K562 (cell line): Measurements from ENCODE around the gene DCDC2. TPM values are rescaled to one million over a fixed set of nuclear protein-coding genes. Genes with fewer than 3 reads are reported as not detected.

ENCODE experiments used
- BRF1 ChIP-seq: IDR thresholded peaks from 3 replicates; pipeline ENCODE4 v1.6.1; 2011; ENCODE audit warnings: borderline replicate concordance, mild to moderate bottlenecking; ENCODE audit not compliant: insufficient read length; ENCODE audit errors: extremely low read depth
- DPF2 ChIP-seq: fragments of 450-650 bp; IDR thresholded peaks from 2 replicates; pipeline ENCODE4 v1.6.1; 2016
- EHMT2 ChIP-seq: fragments of 450-650 bp; IDR thresholded peaks from 2 replicates; pipeline ENCODE4 v1.6.1; 2018; ENCODE audit warnings: antibody characterized with exemption
- EWSR1 ChIP-seq: fragments of 450-650 bp; IDR thresholded peaks from 2 replicates; pipeline ENCODE4 v1.6.1; 2018; ENCODE audit warnings: borderline replicate concordance, mild to moderate bottlenecking, low read depth, moderate library complexity; ENCODE audit not compliant: partially characterized antibody
- PCBP2 ChIP-seq: fragments of 200-400 bp; formaldehyde crosslinking; IDR thresholded peaks from 2 replicates; pipeline ENCODE4 v1.6.1; 2018; ENCODE audit warnings: low read length, low read depth, mild to moderate bottlenecking, moderate library complexity; ENCODE audit not compliant: poor library complexity, severe bottlenecking
- SIN3A ChIP-seq, 2 experiments: fragments of 150-350 bp in 1 of 2; IDR thresholded peaks; 2 replicates each; pipeline ENCODE4 v1.6.1; 2011 to 2016; ENCODE audit warnings: borderline replicate concordance in 2 of 2, low read depth in 2 of 2, low read length in 2 of 2, mild to moderate bottlenecking in 2 of 2, moderate library complexity in 2 of 2; ENCODE audit not compliant: control insufficient read depth in 1 of 2
- SRSF1 ChIP-seq: fragments of 200-400 bp; formaldehyde crosslinking; IDR thresholded peaks from 2 replicates; pipeline ENCODE4 v1.6.1; 2017; ENCODE audit warnings: mild to moderate bottlenecking, low read depth, low read length, moderate library complexity
- THRAP3 ChIP-seq: fragments of 450-650 bp; IDR thresholded peaks from 2 replicates; pipeline ENCODE4 v1.6.1; 2016; ENCODE audit warnings: mild to moderate bottlenecking, inconsistent platforms, borderline replicate concordance
- ZFPM2 ChIP-seq: fragments of 250-450 bp; sonication (Bioruptor Pico); IDR thresholded peaks from 2 replicates; pipeline ENCODE4 v1.5.1; 2022; ENCODE audit warnings: mild to moderate bottlenecking
- ZNF274 ChIP-seq: IDR thresholded peaks from 2 replicates; pipeline ENCODE4 v1.6.1; 2011; ENCODE audit warnings: low read depth, mild to moderate bottlenecking, low read length, moderate library complexity, borderline replicate concordance
- polyA plus RNA-seq, 8 experiments: library from polyadenylated mRNA; depleted of rRNA in 4 of 8; stranded (reverse) in 5 of 8; unstranded in 3 of 8; fragments of >200 nt; fragmentation: Nextera tagmentation in 2 of 8; fragmentation: Illumina TruSeq in 1 of 8; extraction: Ambion mirVana in 2 of 8; extraction: Trizol in 1 of 8; gene quantifications; 2 replicates each; pipeline versions ENCODE4 v1.2.1 to v1.2.3, GENCODE V29; 2011 to 2014; ENCODE audit warnings: inconsistent platforms in 1 of 8, missing spikeins in 1 of 8
- total RNA-seq, 7 experiments: library from RNA; depleted of rRNA in 6 of 7; stranded (reverse); fragments of >200 nt in 6 of 7; fragmentation: Illumina TruSeq in 2 of 7; extraction: Trizol in 2 of 7; gene quantifications; 2 replicates each; pipeline versions ENCODE4 v1.2.1 to v1.2.3, GENCODE V29; 2011 to 2021; ENCODE audit warnings: low replicate concordance in 1 of 7
- TF ChIP-seq, protein P1 (sequence below): fragments of 450-650 bp; IDR thresholded peaks from 2 replicates; pipeline ENCODE4 v1.6.1; 2016; ENCODE audit warnings: mild to moderate bottlenecking, moderate library complexity
- TF ChIP-seq, protein P2 (sequence below): fragments of 450-650 bp; IDR thresholded peaks from 2 replicates; pipeline ENCODE4 v1.6.1; 2016; ENCODE audit warnings: missing biosample characterization, missing genetic modification characterization

Gene DCDC2
- total and polyA plus RNA-seq, 9 of the 15 experiments (the other 6 are each of a cell fraction or from before 2014, with no cell fraction given) = 0.04 TPM; not detected in 8

DNA sequence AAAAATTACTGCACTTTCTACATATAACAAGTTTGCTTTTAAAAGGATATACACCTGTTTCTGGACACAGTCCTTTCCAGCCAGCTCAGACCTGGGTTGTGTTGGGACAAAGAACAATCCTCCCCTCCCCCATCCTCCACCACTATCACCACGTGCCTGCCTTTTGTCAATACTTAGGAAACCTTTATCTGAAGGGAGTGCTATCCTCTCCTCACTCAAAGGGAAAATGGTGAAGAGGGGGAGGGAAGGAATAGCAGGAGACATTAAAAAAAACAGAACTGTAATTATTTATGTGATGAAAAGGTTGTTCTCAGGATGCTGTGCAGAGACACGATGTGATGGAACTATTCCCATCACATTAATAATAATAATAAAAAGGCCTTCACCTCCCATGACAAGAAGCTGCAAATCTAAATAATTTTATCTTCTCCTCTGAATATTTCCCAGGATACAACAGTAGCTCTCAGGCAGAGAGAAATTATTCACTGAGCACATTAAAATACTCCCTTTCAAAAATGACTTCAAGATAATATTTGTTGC is 126.4 kb downstream of the DCDC2 start (continued):
- TF ChIP-seq, protein P1, sequence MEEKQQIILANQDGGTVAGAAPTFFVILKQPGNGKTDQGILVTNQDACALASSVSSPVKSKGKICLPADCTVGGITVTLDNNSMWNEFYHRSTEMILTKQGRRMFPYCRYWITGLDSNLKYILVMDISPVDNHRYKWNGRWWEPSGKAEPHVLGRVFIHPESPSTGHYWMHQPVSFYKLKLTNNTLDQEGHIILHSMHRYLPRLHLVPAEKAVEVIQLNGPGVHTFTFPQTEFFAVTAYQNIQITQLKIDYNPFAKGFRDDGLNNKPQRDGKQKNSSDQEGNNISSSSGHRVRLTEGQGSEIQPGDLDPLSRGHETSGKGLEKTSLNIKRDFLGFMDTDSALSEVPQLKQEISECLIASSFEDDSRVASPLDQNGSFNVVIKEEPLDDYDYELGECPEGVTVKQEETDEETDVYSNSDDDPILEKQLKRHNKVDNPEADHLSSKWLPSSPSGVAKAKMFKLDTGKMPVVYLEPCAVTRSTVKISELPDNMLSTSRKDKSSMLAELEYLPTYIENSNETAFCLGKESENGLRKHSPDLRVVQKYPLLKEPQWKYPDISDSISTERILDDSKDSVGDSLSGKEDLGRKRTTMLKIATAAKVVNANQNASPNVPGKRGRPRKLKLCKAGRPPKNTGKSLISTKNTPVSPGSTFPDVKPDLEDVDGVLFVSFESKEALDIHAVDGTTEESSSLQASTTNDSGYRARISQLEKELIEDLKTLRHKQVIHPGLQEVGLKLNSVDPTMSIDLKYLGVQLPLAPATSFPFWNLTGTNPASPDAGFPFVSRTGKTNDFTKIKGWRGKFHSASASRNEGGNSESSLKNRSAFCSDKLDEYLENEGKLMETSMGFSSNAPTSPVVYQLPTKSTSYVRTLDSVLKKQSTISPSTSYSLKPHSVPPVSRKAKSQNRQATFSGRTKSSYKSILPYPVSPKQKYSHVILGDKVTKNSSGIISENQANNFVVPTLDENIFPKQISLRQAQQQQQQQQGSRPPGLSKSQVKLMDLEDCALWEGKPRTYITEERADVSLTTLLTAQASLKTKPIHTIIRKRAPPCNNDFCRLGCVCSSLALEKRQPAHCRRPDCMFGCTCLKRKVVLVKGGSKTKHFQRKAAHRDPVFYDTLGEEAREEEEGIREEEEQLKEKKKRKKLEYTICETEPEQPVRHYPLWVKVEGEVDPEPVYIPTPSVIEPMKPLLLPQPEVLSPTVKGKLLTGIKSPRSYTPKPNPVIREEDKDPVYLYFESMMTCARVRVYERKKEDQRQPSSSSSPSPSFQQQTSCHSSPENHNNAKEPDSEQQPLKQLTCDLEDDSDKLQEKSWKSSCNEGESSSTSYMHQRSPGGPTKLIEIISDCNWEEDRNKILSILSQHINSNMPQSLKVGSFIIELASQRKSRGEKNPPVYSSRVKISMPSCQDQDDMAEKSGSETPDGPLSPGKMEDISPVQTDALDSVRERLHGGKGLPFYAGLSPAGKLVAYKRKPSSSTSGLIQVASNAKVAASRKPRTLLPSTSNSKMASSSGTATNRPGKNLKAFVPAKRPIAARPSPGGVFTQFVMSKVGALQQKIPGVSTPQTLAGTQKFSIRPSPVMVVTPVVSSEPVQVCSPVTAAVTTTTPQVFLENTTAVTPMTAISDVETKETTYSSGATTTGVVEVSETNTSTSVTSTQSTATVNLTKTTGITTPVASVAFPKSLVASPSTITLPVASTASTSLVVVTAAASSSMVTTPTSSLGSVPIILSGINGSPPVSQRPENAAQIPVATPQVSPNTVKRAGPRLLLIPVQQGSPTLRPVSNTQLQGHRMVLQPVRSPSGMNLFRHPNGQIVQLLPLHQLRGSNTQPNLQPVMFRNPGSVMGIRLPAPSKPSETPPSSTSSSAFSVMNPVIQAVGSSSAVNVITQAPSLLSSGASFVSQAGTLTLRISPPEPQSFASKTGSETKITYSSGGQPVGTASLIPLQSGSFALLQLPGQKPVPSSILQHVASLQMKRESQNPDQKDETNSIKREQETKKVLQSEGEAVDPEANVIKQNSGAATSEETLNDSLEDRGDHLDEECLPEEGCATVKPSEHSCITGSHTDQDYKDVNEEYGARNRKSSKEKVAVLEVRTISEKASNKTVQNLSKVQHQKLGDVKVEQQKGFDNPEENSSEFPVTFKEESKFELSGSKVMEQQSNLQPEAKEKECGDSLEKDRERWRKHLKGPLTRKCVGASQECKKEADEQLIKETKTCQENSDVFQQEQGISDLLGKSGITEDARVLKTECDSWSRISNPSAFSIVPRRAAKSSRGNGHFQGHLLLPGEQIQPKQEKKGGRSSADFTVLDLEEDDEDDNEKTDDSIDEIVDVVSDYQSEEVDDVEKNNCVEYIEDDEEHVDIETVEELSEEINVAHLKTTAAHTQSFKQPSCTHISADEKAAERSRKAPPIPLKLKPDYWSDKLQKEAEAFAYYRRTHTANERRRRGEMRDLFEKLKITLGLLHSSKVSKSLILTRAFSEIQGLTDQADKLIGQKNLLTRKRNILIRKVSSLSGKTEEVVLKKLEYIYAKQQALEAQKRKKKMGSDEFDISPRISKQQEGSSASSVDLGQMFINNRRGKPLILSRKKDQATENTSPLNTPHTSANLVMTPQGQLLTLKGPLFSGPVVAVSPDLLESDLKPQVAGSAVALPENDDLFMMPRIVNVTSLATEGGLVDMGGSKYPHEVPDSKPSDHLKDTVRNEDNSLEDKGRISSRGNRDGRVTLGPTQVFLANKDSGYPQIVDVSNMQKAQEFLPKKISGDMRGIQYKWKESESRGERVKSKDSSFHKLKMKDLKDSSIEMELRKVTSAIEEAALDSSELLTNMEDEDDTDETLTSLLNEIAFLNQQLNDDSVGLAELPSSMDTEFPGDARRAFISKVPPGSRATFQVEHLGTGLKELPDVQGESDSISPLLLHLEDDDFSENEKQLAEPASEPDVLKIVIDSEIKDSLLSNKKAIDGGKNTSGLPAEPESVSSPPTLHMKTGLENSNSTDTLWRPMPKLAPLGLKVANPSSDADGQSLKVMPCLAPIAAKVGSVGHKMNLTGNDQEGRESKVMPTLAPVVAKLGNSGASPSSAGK = no peak
- TF ChIP-seq DPF2 = no peak
- TF ChIP-seq ZNF274 = no peak
- no peak for TF ChIP-seq THRAP3
- no peak for TF ChIP-seq ZFPM2 (CRISPR knock-in tag)
- TF ChIP-seq EHMT2 = no peak
- TF ChIP-seq SIN3A (IDR thresholded peaks at IDR 0.05; ENCODE audit: borderline replicate concordance in 2 of 2, control insufficient read depth in 1 of 2, low read depth in 2 of 2, low read length in 2 of 2) = no peak
- TF ChIP-seq SRSF1 = no peak
- TF ChIP-seq PCBP2 = no peak
- no peak for TF ChIP-seq EWSR1
- TF ChIP-seq, protein P2, sequence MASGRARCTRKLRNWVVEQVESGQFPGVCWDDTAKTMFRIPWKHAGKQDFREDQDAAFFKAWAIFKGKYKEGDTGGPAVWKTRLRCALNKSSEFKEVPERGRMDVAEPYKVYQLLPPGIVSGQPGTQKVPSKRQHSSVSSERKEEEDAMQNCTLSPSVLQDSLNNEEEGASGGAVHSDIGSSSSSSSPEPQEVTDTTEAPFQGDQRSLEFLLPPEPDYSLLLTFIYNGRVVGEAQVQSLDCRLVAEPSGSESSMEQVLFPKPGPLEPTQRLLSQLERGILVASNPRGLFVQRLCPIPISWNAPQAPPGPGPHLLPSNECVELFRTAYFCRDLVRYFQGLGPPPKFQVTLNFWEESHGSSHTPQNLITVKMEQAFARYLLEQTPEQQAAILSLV (tag) = no peak
- TF ChIP-seq BRF1 = no peak
